Colonic mucosa (tissue), 4 donors: ENCODE measurements around the gene ABLIM1. TPM values are rescaled to one million over a fixed set of nuclear protein-coding genes. Genes with fewer than 3 reads are reported as not detected.

Source experiments
- DNase-seq: peaks from one replicate; pipeline ENCODE4 v3.0.0-alpha.2; 2020
- H3K27ac ChIP-seq: fragments of 200-600 bp; one replicate; pipeline ENCODE4 v1.8.0; 2021
- H3K27me3 ChIP-seq: fragments of 200-600 bp; one replicate; pipeline ENCODE4 v1.8.0; 2021
- H3K36me3 ChIP-seq: fragments of 200-600 bp; one replicate; pipeline ENCODE4 v1.8.0; 2021
- H3K4me1 ChIP-seq: fragments of 200-600 bp; one replicate; pipeline ENCODE4 v1.8.0; 2021; ENCODE audit warnings: mild to moderate bottlenecking
- H3K4me3 ChIP-seq: fragments of 200-600 bp; one replicate; pipeline ENCODE4 v1.8.0; 2021
- H3K9ac ChIP-seq, 2 donors: one replicate each; pipeline ENCODE4 v1.7.0; 2013; ENCODE audit warnings: control low read depth in 2 of 2, low read depth in 2 of 2, low read length in 2 of 2
- H3K9me3 ChIP-seq: fragments of 200-600 bp; one replicate; pipeline ENCODE4 v1.8.0; 2021
- intact Hi-C: fragments of 100-400 bp; cut with DNase I; formaldehyde crosslinking; loops from one replicate; pipeline ENCODE4 v1.14.1; 2022
- total RNA-seq, 2 donors: library from RNA; stranded (reverse); fragmentation: NEBNext Ultra II Directional in 1 of 2; extraction: Animal tissue kit (Norgen Biotek cat#: 25700) in 1 of 2; gene quantifications; one replicate each; pipeline ENCODE4 v1.2.1, GENCODE V29; 2021
- TF ChIP-seq, protein P1 (sequence below): fragments of 200-600 bp; IDR thresholded peaks from one replicate; pipeline ENCODE4 v1.8.0; 2022; ENCODE audit warnings: antibody characterized with exemption, mild to moderate bottlenecking
- donor health status: healthy.
- donor health status: DM: no; HTN: no; CAD: no.
- donor health status: DM: no; HTN: no; CAD: no.

The ABLIM1 gene
- total RNA-seq, 2 donors from 2014 or later, result 118 to 131 TPM

DNA sequence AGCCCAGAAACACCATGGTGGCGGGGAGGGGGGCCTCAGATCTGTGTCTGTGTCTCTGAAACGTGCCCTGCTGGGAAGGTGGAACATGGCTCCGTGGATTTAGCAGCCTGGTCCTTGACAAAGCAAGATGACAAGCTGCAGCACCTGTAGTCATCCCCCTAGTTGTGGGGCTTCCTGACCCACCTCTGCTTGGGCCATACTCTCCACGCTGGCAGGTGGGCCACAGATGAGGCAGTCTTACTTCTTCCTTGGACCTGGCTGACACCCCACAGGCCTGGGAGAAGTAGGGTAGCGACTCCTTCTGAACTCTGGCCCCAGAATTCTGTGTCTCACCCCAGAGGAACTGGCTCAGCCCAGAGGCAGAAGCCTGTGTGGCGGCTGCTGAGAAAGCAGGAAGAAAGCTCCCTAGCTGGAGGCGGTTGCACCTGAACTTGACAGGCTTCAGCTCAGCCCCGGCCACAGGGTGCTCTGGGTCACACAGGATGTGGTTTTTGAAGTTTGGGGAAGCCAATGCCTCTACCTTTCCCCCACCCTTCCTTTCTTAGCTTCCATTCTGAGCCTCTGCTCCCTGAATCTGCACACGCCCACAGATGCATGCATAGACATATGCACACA lies 113.9 kb downstream of the ABLIM1 start:
- no peak overlapping the region for H3K4me3 ChIP-seq
- DNase-seq, result peak; percentile 62
- H3K9me3 ChIP-seq, result no peaks in the 10 kb centered on the region
- H3K36me3 ChIP-seq, result no peaks in the 10 kb centered on the region
- intact Hi-C loops, result no loop called here
- H3K27ac ChIP-seq, result no peak overlapping the region
- peaks cover 13% of the 10 kb centered on the region for H3K4me1 ChIP-seq
- peak overlapping the region in 1 of 2 donors; percentile 51 for H3K9ac ChIP-seq
- TF ChIP-seq, protein P1, sequence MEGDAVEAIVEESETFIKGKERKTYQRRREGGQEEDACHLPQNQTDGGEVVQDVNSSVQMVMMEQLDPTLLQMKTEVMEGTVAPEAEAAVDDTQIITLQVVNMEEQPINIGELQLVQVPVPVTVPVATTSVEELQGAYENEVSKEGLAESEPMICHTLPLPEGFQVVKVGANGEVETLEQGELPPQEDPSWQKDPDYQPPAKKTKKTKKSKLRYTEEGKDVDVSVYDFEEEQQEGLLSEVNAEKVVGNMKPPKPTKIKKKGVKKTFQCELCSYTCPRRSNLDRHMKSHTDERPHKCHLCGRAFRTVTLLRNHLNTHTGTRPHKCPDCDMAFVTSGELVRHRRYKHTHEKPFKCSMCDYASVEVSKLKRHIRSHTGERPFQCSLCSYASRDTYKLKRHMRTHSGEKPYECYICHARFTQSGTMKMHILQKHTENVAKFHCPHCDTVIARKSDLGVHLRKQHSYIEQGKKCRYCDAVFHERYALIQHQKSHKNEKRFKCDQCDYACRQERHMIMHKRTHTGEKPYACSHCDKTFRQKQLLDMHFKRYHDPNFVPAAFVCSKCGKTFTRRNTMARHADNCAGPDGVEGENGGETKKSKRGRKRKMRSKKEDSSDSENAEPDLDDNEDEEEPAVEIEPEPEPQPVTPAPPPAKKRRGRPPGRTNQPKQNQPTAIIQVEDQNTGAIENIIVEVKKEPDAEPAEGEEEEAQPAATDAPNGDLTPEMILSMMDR, result no peak
- H3K27me3 ChIP-seq, result no peaks in the 10 kb centered on the region

DNA sequence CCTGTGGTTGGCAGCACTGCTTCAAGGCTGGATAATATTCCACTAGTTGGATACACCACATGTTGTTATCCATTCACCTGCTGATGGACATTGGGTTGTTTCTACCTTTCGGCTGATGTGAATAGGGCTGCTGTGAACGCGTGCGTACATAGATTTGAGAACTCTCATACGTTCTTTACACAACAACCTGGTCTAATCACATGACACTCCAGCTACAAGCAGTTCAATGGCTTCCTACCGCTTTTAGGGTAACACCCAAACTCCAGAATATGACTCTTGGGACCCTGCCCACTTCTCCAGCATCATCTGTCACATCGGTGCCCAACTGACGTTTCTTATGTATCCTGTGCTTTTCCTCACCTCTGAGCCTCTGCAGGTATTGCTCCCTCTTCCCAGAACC lies 114.6 kb downstream of the ABLIM1 start:
- Histone ChIP-seq H3K27ac (no peak overlapping the region), H3K36me3 (no peaks in the 10 kb centered on the region), H3K27me3 (no peaks in the 10 kb centered on the region), H3K4me1 (peaks cover 13% of the 10 kb centered on the region), H3K4me3 (no peak overlapping the region), H3K9ac (no peak overlapping the region), H3K9me3 (no peaks in the 10 kb centered on the region)
- DNase-seq, result no peak
- TF ChIP-seq, protein P1, result no peak
- intact Hi-C loops, result no loop called here

DNA sequence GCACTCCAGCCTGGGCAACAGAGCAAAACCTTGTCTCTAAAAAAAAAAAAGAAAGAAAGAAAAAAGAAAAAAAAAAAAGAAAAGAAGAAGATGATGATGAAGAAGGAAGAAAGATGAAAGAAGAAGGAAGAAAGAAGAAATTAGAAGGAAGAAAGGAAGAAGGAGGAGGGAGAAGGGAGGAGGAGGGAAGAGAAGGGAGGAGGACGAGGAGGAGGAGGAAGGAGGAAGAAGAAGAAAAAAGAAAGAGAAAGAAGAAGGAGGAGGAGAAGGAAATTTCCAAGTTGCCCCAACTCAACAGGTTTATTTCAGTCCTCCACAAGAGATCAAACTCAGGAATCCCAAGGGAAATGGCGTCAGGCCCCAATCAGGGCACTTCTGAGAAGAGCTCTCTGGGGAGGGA lies 115.7 kb downstream of the ABLIM1 start:
- Histone ChIP-seq H3K27ac (no peak overlapping the region), H3K9me3 (no peaks in the 10 kb centered on the region), H3K4me3 (no peak overlapping the region), H3K4me1 (peaks cover 13% of the 10 kb centered on the region), H3K27me3 (no peaks in the 10 kb centered on the region), H3K36me3 (no peaks in the 10 kb centered on the region), H3K9ac (no peak overlapping the region)
- TF ChIP-seq, protein P1, result no peak
- DNase-seq, result no peak
- intact Hi-C loops, result no loop called here

DNA sequence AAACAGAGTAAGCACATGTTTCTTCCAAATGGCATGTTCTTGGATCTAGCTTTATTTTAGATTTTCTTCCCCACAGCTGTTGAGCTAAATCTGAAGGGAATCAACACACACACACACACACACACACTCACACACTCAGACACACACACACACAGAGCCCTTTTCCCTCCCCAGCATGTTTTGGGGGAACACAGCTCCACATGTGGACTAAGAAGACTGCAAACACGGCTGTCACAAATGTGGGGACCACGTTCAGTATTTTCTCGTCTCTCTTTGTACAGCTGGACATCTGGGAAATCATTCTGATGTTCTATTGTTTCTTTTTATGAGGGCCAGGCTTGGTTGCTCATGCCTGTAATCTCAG lies 116.3 kb downstream of the ABLIM1 start:
- no peaks in the 10 kb centered on the region for H3K36me3 ChIP-seq
- no peaks in the 10 kb centered on the region for H3K27me3 ChIP-seq
- intact Hi-C loops, result no loop called here
- no peak overlapping the region for H3K9ac ChIP-seq
- no peak overlapping the region for H3K4me3 ChIP-seq
- peak overlapping the region; percentile 34 for H3K27ac ChIP-seq
- H3K4me1 ChIP-seq, result peaks cover 13% of the 10 kb centered on the region
- H3K9me3 ChIP-seq, result no peaks in the 10 kb centered on the region
- DNase-seq, result no peak
- TF ChIP-seq, protein P1, result no peak

DNA sequence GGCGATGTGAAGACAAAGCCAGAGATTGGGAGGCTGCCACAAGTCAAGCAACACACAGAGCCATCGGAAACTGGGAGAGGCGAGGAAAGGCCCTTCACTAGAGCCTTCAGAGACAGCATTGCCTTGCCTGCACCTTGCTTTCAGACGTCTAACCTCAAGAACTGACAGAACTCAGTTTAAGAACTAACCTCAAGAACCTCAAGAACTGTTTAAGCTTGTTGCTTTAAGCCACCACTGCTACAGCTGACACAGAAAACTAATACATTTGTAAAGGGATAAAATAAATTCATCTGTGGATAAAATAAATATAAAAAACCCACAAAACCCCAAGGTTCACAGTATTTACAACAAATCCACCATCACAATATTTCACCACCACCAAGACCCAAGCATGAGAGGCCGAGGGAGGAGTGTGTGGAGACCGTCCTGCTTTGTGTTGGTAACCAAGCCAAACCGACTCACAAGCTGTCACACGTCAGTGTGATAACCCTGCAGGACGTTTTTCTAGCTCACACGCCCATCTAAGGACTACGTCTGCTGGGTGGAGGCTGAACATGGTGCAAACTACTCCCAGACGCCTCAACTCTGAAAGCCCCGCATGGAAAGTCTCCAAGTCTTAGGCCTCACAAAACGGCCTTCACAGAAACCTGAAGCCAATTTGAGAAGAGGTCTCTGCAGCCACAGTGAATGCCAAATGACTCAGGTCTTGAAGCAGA lies 116.8 kb downstream of the ABLIM1 start:
- DNase-seq, result peak; percentile 61
- Histone ChIP-seq H3K9ac (no peak overlapping the region), H3K27me3 (no peaks in the 10 kb centered on the region), H3K9me3 (no peaks in the 10 kb centered on the region), H3K4me1 (peaks cover 13% of the 10 kb centered on the region), H3K27ac (peak overlapping the region; percentile 34), H3K36me3 (no peaks in the 10 kb centered on the region), H3K4me3 (no peak overlapping the region)
- intact Hi-C loops, result no loop called here
- TF ChIP-seq, protein P1, result no peak
